Measurements from ENCODE around the gene ADCY9.
A peak's percentile ranks its signal among the peaks of the same experiment; 100 is the strongest.

Gene ADCY9

GRCh38 chr16:4091240-4092012, 24.8 kb downstream of the ADCY9 start:
- Histone ChIP-seq H2AK5ac (ENCODE audit: low read length, severe bottlenecking) (no peak overlapping the region), H2BK12ac (ENCODE audit: low read length in 2 of 2) (no peak overlapping the region), H3K4me1 (ENCODE audit: control insufficient read depth, insufficient read depth, low read depth, low read length) (peaks cover 4% of the 10 kb centered on the region), H3K27ac (ENCODE audit: low read length, poor library complexity, severe bottlenecking) (no peak overlapping the region), H3K18ac (ENCODE audit: low read depth in 1 of 2, low read length in 2 of 2) (no peak overlapping the region), H3K4me3 (ENCODE audit: insufficient read depth in 1 of 2, low read depth in 1 of 2, low read length in 2 of 2) (no peak overlapping the region), H2BK15ac (ENCODE audit: low read depth, poor library complexity, severe bottlenecking) (no peak overlapping the region), H3K14ac (ENCODE audit: low read length in 2 of 2) (no peak overlapping the region), H3K9me3 (ENCODE audit: control insufficient read depth, low read length) (no peaks in the 10 kb centered on the region), H3K4me2 (ENCODE audit: low read length, poor library complexity, severe bottlenecking) (no peak overlapping the region), H3K79me1 (replicated peaks; ENCODE audit: low read length, poor library complexity, severe bottlenecking) (peaks cover 17% of the 10 kb centered on the region), H3K9ac (ENCODE audit: low read length) (no peak overlapping the region), H2AFZ (ENCODE audit: low read depth, low read length) (no peak overlapping the region), H2BK5ac (ENCODE audit: low read depth, low read length, poor library complexity, severe bottlenecking) (no peak overlapping the region), H3K23ac (ENCODE audit: low read length in 2 of 2) (no peak overlapping the region), H3K36me3 (ENCODE audit: control insufficient read depth in 1 of 2, insufficient read depth in 2 of 2, low read depth in 1 of 2, low read length in 2 of 2) (no peaks in the 10 kb centered on the region), H3K4ac (ENCODE audit: low read depth in 1 of 2, low read length in 2 of 2) (no peak overlapping the region), H2BK120ac (ENCODE audit: low read depth, low read length) (no peak overlapping the region), H4K8ac (ENCODE audit: low read length) (no peak overlapping the region), H3K27me3 (ENCODE audit: control insufficient read depth in 1 of 2, insufficient read depth in 1 of 2, low read length in 2 of 2) (no peaks in the 10 kb centered on the region), H4K91ac (ENCODE audit: low read length) (no peak overlapping the region)
- DNase-seq: no peak
- WGBS: 99% methylated on average over 14 of the region's 17 CpGs

DNA sequence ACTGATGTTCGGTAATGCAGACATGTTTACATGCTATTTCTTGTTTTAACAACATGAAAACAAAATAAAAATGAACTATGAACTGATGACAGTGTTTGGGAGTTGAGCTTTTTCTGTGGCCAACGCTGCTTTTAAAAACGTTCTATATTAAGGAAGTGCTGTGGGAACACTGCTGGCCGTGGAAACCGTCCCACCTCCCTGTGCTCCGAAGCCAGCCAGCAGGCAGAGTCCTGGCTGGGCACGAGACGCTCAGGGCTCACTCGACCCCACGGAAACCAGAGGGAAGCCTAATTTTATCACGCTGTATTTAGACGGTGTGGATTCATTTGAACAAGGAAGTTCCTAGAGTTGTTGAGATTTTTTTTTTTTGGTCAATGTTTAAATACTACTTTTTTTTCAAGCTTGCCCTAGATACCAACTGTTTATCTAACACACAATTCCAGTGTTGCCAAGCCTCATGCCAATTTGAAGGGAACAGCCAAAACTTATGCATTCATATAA, 25.8 kb downstream of the ADCY9 start:
- Histone ChIP-seq H3K27ac (ENCODE audit: low read length, poor library complexity, severe bottlenecking) (no peak overlapping the region), H3K4me3 (ENCODE audit: insufficient read depth in 1 of 2, low read depth in 1 of 2, low read length in 2 of 2) (peak overlapping the region in 1 of 2 experiments; percentile 55), H3K9ac (ENCODE audit: low read length) (peak overlapping the region; percentile 87), H3K18ac (ENCODE audit: low read depth in 1 of 2, low read length in 2 of 2) (no peak overlapping the region), H3K9me3 (ENCODE audit: control insufficient read depth, low read length) (no peaks in the 10 kb centered on the region), H2BK120ac (ENCODE audit: low read depth, low read length) (no peak overlapping the region), H3K79me1 (replicated peaks; ENCODE audit: low read length, poor library complexity, severe bottlenecking) (peaks cover 25% of the 10 kb centered on the region), H3K4me1 (ENCODE audit: control insufficient read depth, insufficient read depth, low read depth, low read length) (peaks cover 4% of the 10 kb centered on the region), H3K27me3 (ENCODE audit: control insufficient read depth in 1 of 2, insufficient read depth in 1 of 2, low read length in 2 of 2) (no peaks in the 10 kb centered on the region), H3K4me2 (ENCODE audit: low read length, poor library complexity, severe bottlenecking) (peak overlapping the region; percentile 45), H4K8ac (ENCODE audit: low read length) (no peak overlapping the region), H3K23ac (ENCODE audit: low read length in 2 of 2) (no peak overlapping the region), H2BK12ac (ENCODE audit: low read length in 2 of 2) (no peak overlapping the region), H4K91ac (ENCODE audit: low read length) (no peak overlapping the region), H2AK5ac (ENCODE audit: low read length, severe bottlenecking) (no peak overlapping the region), H2BK15ac (ENCODE audit: low read depth, poor library complexity, severe bottlenecking) (no peak overlapping the region), H2AFZ (ENCODE audit: low read depth, low read length) (no peak overlapping the region), H3K14ac (ENCODE audit: low read length in 2 of 2) (no peak overlapping the region), H3K4ac (ENCODE audit: low read depth in 1 of 2, low read length in 2 of 2) (no peak overlapping the region), H2BK5ac (ENCODE audit: low read depth, low read length, poor library complexity, severe bottlenecking) (no peak overlapping the region), H3K36me3 (ENCODE audit: control insufficient read depth in 1 of 2, insufficient read depth in 2 of 2, low read depth in 1 of 2, low read length in 2 of 2) (no peaks in the 10 kb centered on the region)
- no peak for DNase-seq
- 89% methylated on average over 10 of the region's 12 CpGs for WGBS

DNA sequence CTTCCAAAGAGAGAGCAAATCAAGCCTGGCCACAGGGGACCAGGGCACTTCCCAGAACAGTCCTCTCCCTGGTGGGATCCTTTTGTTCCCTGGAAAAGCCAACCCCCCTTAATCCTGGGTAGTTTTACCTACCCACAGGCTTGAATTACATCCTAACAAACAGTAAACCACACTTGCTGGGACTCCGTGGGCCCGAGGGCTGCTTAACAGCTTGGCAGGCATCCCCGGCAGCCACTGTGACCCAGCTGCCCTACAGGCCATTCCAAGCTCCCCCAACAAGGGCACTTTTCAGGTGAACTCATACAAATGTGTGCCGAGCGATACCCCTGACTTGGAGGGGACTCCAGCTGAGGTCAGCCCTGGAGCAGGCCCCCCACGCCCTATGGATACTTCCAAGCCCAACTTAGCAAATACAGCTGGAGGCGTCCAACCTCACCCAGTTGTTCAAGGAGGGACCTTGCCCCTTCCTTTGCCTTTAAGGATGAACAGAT, 26.4 kb downstream of the ADCY9 start:
- no peak overlapping the region for H2BK5ac ChIP-seq (ENCODE audit: low read depth, low read length, poor library complexity, severe bottlenecking)
- H3K4ac ChIP-seq (ENCODE audit: low read depth in 1 of 2, low read length in 2 of 2): no peak overlapping the region
- no peaks in the 10 kb centered on the region for H3K36me3 ChIP-seq (ENCODE audit: control insufficient read depth in 1 of 2, insufficient read depth in 2 of 2, low read depth in 1 of 2, low read length in 2 of 2)
- H3K9me3 ChIP-seq (ENCODE audit: control insufficient read depth, low read length): no peaks in the 10 kb centered on the region
- H2BK15ac ChIP-seq (ENCODE audit: low read depth, poor library complexity, severe bottlenecking): no peak overlapping the region
- no peak overlapping the region for H3K14ac ChIP-seq (ENCODE audit: low read length in 2 of 2)
- no peak overlapping the region for H4K91ac ChIP-seq (ENCODE audit: low read length)
- peak overlapping the region; percentile 87 for H3K9ac ChIP-seq (ENCODE audit: low read length)
- no peak for DNase-seq
- no peak overlapping the region for H3K27ac ChIP-seq (ENCODE audit: low read length, poor library complexity, severe bottlenecking)
- H3K27me3 ChIP-seq (ENCODE audit: control insufficient read depth in 1 of 2, insufficient read depth in 1 of 2, low read length in 2 of 2): no peaks in the 10 kb centered on the region
- no peak overlapping the region for H3K4me2 ChIP-seq (ENCODE audit: low read length, poor library complexity, severe bottlenecking)
- H3K4me3 ChIP-seq (ENCODE audit: insufficient read depth in 1 of 2, low read depth in 1 of 2, low read length in 2 of 2): peak overlapping the region in 1 of 2 experiments; percentile 55
- no peak overlapping the region for H2AFZ ChIP-seq (ENCODE audit: low read depth, low read length)
- 85% methylated on average over 7 of the region's 7 CpGs for WGBS
- H3K79me1 ChIP-seq (replicated peaks; ENCODE audit: low read length, poor library complexity, severe bottlenecking): peaks cover 28% of the 10 kb centered on the region
- H3K18ac ChIP-seq (ENCODE audit: low read depth in 1 of 2, low read length in 2 of 2): no peak overlapping the region
- no peak overlapping the region for H2BK120ac ChIP-seq (ENCODE audit: low read depth, low read length)
- H3K4me1 ChIP-seq (ENCODE audit: control insufficient read depth, insufficient read depth, low read depth, low read length): peaks cover 4% of the 10 kb centered on the region
- no peak overlapping the region for H2BK12ac ChIP-seq (ENCODE audit: low read length in 2 of 2)
- H4K8ac ChIP-seq (ENCODE audit: low read length): no peak overlapping the region
- H2AK5ac ChIP-seq (ENCODE audit: low read length, severe bottlenecking): no peak overlapping the region
- H3K23ac ChIP-seq (ENCODE audit: low read length in 2 of 2): no peak overlapping the region

- H3K9ac ChIP-seq (ENCODE audit: low read length): no peak overlapping the region
- 89% methylated on average over 15 of the region's 15 CpGs for WGBS
These were observed 26.9 kb downstream of the ADCY9 start for GRCh38 chr16:4089251-4089810.

More at GRCh38 chr16:4089251-4089810, 26.9 kb downstream of the ADCY9 start:
- no peak overlapping the region for H3K4me2 ChIP-seq (ENCODE audit: low read length, poor library complexity, severe bottlenecking)
- H3K4me3 ChIP-seq (ENCODE audit: insufficient read depth in 1 of 2, low read depth in 1 of 2, low read length in 2 of 2): no peak overlapping the region
- no peak overlapping the region for H2AFZ ChIP-seq (ENCODE audit: low read depth, low read length)
- H4K8ac ChIP-seq (ENCODE audit: low read length): no peak overlapping the region
- H3K27me3 ChIP-seq (ENCODE audit: control insufficient read depth in 1 of 2, insufficient read depth in 1 of 2, low read length in 2 of 2): no peaks in the 10 kb centered on the region
- no peak overlapping the region for H3K4ac ChIP-seq (ENCODE audit: low read depth in 1 of 2, low read length in 2 of 2)
- H3K18ac ChIP-seq (ENCODE audit: low read depth in 1 of 2, low read length in 2 of 2): no peak overlapping the region
- H4K91ac ChIP-seq (ENCODE audit: low read length): no peak overlapping the region
- no peak overlapping the region for H2BK15ac ChIP-seq (ENCODE audit: low read depth, poor library complexity, severe bottlenecking)
- no peak overlapping the region for H2BK120ac ChIP-seq (ENCODE audit: low read depth, low read length)
- no peak overlapping the region for H2BK5ac ChIP-seq (ENCODE audit: low read depth, low read length, poor library complexity, severe bottlenecking)
- H3K4me1 ChIP-seq (ENCODE audit: control insufficient read depth, insufficient read depth, low read depth, low read length): peaks cover 4% of the 10 kb centered on the region
- H3K9me3 ChIP-seq (ENCODE audit: control insufficient read depth, low read length): no peaks in the 10 kb centered on the region
- H3K79me1 ChIP-seq (replicated peaks; ENCODE audit: low read length, poor library complexity, severe bottlenecking): peaks cover 28% of the 10 kb centered on the region
- H3K36me3 ChIP-seq (ENCODE audit: control insufficient read depth in 1 of 2, insufficient read depth in 2 of 2, low read depth in 1 of 2, low read length in 2 of 2): no peaks in the 10 kb centered on the region
- DNase-seq: no peak
- H2BK12ac ChIP-seq (ENCODE audit: low read length in 2 of 2): no peak overlapping the region
- H3K23ac ChIP-seq (ENCODE audit: low read length in 2 of 2): no peak overlapping the region
- H2AK5ac ChIP-seq (ENCODE audit: low read length, severe bottlenecking): no peak overlapping the region
- H3K27ac ChIP-seq (ENCODE audit: low read length, poor library complexity, severe bottlenecking): no peak overlapping the region
- no peak overlapping the region for H3K14ac ChIP-seq (ENCODE audit: low read length in 2 of 2)
